Stomach (tissue), 9 donors: ENCODE results near the gene LRRC8A. TPM values are rescaled to one million over a fixed set of nuclear protein-coding genes. Genes with fewer than 3 reads are reported as not detected.

Experiments used
- DNase-seq, 2 donors: peaks; one replicate each; pipeline versions ENCODE4 v3.0.0 to v3.0.0-alpha.2; 2013 to 2019
- H3K27ac ChIP-seq, 5 donors: fragments of 200-600 bp in 4 of 5; sonication (generic) in 4 of 5; one replicate each; pipeline ENCODE4 v1.5.1; 2013 to 2019; ENCODE audit warnings: mild to moderate bottlenecking in 1 of 5, moderate library complexity in 1 of 5
- H3K27me3 ChIP-seq, 3 donors: fragments of 200-600 bp; sonication (generic); one replicate each; pipeline ENCODE4 v1.5.1; 2017 to 2019; ENCODE audit warnings: mixed run types in 1 of 3
- H3K36me3 ChIP-seq, 4 donors: fragments of 200-600 bp; sonication (generic); 1 replicate in 3 of 4; 2 replicates in 1 of 4; pipeline ENCODE4 v1.5.1; 2016 to 2019
- H3K4me1 ChIP-seq, 4 donors: fragments of 200-600 bp; sonication (generic); one replicate each; pipeline ENCODE4 v1.5.1; 2016 to 2019
- H3K4me3 ChIP-seq, 4 donors: fragments of 200-600 bp; sonication (generic) in 3 of 4; one replicate each; pipeline ENCODE4 v1.5.1; 2016 to 2019; ENCODE audit warnings: mild to moderate bottlenecking in 1 of 4
- H3K9me3 ChIP-seq, 4 donors: fragments of 200-600 bp; sonication (generic); one replicate each; pipeline ENCODE4 v1.5.1; 2016 to 2019
- CTCF ChIP-seq, 7 experiments: fragments of 450-650 bp in 4 of 7; fragments of 200-600 bp in 3 of 7; sonication (generic) in 3 of 7; IDR thresholded peaks; one replicate each; pipeline ENCODE4 v1.5.1; 2016 to 2019; ENCODE audit warnings: antibody characterized with exemption in 7 of 7, control low read depth in 2 of 7, mild to moderate bottlenecking in 1 of 7
- EP300 ChIP-seq: sonication (generic); formaldehyde crosslinking; IDR thresholded peaks from one replicate; pipeline ENCODE4 v1.6.1; 2017; ENCODE audit warnings: antibody characterized with exemption
- POLR2A ChIP-seq, 4 donors: fragments of 450-650 bp; IDR thresholded peaks; one replicate each; pipeline ENCODE4 v1.6.1; 2016; ENCODE audit warnings: antibody characterized with exemption in 4 of 4, control low read depth in 2 of 4, mild to moderate bottlenecking in 1 of 4, moderate library complexity in 1 of 4
- POLR2AphosphoS5 ChIP-seq, 3 donors: sonication (generic); formaldehyde crosslinking; IDR thresholded peaks; one replicate each; pipeline ENCODE4 v1.6.1; 2016; ENCODE audit warnings: antibody characterized with exemption in 3 of 3
- WGBS, 5 donors: extraction: QIAGEN DNeasy Blood & Tissue Kit in 3 of 5; methylation state at CpG; one replicate each; pipeline versions ENCODE4 v1.1.5 to v1.1.7; 2013 to 2018; 5-methylcytosine and 5-hydroxymethylcytosine counted together
- intact Hi-C: fragments of 100-400 bp; cut with DNase I; formaldehyde crosslinking; loops from one replicate; pipeline ENCODE4 v1.15.1; 2023; ENCODE audit warnings: low total_unique reads
- polyA plus RNA-seq, 3 donors: library from polyadenylated mRNA; stranded (reverse); fragments of 200-250 nt; gene quantifications; one replicate each; pipeline ENCODE4 v1.2.3, GENCODE V29; 2013
- total RNA-seq, 5 donors: library from RNA; depleted of rRNA; stranded (reverse); fragments of >200 nt; gene quantifications; one replicate each; pipeline versions ENCODE4 v1.1.0 to v1.2.3, GENCODE V29; 2014 to 2016
- donor health status: healthy with polysubstance abuse.
- donor health status: Bipolar disorder and iron deficiency.
- donor health status: healthy.

Gene LRRC8A
- total and polyA plus RNA-seq, 8 donors: 11.2 to 63.7 (median 21.2) TPM

GRCh38 chr9:128923493-128923883 is 41.6 kb downstream of the LRRC8A start:
- no peak for DNase-seq
- WGBS, 5 donors: 82 to 87% (median 83%) methylated on average over 6 of the region's 6 CpGs
- no peak for TF ChIP-seq CTCF (IDR thresholded peaks at IDR 0.05)
- TF ChIP-seq POLR2AphosphoS5 (IDR thresholded peaks at IDR 0.05): no peak
- no peak for TF ChIP-seq EP300
- no peak for TF ChIP-seq POLR2A (IDR thresholded peaks at IDR 0.05)
- Histone ChIP-seq H3K4me3 (no peak overlapping the region), H3K27ac (peak overlapping the region in 1 of 5 donors; percentile 90), H3K36me3 (peaks cover 0 to 11% (median 3%) of the 10 kb centered on the region in 4 donors), H3K4me1 (peaks cover 32 to 66% (median 54%) of the 10 kb centered on the region in 4 donors), H3K27me3 (no peaks in the 10 kb centered on the region), H3K9me3 (no peaks in the 10 kb centered on the region)
- intact Hi-C loops: no loop called here

GRCh38 chr9:128927731-128928411 is 45.9 kb downstream of the LRRC8A start:
- WGBS, 5 donors: 20 to 28% (median 25%) methylated on average over 10 of the region's 10 CpGs
- no peaks in the 10 kb centered on the region for H3K27me3 ChIP-seq
- intact Hi-C loops: loop anchor here (5.0 kb wide), 1 partner anchor 41 kb away; no protein-coding TSS in a partner anchor
- TF ChIP-seq POLR2AphosphoS5 (IDR thresholded peaks at IDR 0.05): peak in 2 of 3 donors; percentile 34 to 55
- TF ChIP-seq POLR2A (IDR thresholded peaks at IDR 0.05): no peak
- TF ChIP-seq EP300: no peak
- TF ChIP-seq CTCF (IDR thresholded peaks at IDR 0.05): peak in 5 of 7 experiments; percentile 83 to 95 (median 86)
- H3K4me1 ChIP-seq: peaks cover 0 to 25% (median 19%) of the 10 kb centered on the region in 4 donors
- no peaks in the 10 kb centered on the region for H3K9me3 ChIP-seq
- H3K27ac ChIP-seq: peak overlapping the region in 2 of 5 donors; percentile 26 to 39
- peaks cover 0 to 14% (median 0%) of the 10 kb centered on the region in 4 donors for H3K36me3 ChIP-seq
- peak; percentile 67 to 80 for DNase-seq
- no peak overlapping the region for H3K4me3 ChIP-seq

GRCh38 chr9:128928624-128929023 is 46.7 kb downstream of the LRRC8A start:
- Histone ChIP-seq H3K4me3 (no peak overlapping the region), H3K36me3 (peaks cover 0 to 16% (median 3%) of the 10 kb centered on the region in 4 donors), H3K4me1 (peaks cover 0 to 18% (median 13%) of the 10 kb centered on the region in 4 donors), H3K9me3 (no peaks in the 10 kb centered on the region), H3K27ac (no peak overlapping the region), H3K27me3 (no peaks in the 10 kb centered on the region)
- DNase-seq: no peak
- intact Hi-C loops: loop anchor here (5.0 kb wide), 1 partner anchor 41 kb away; no protein-coding TSS in a partner anchor
- WGBS, 5 donors: 73 to 91% (median 85%) methylated on average over 2 of the region's 2 CpGs
- no peak for TF ChIP-seq POLR2AphosphoS5 (IDR thresholded peaks at IDR 0.05)
- no peak for TF ChIP-seq EP300
- TF ChIP-seq POLR2A (IDR thresholded peaks at IDR 0.05): no peak
- TF ChIP-seq CTCF (IDR thresholded peaks at IDR 0.05): no peak

GRCh38 chr9:128929560-128929959 is 47.6 kb downstream of the LRRC8A start:
- WGBS, 5 donors: 85 to 95% (median 87%) methylated on average over 4 of the region's 4 CpGs

More at GRCh38 chr9:128929560-128929959, 47.6 kb downstream of the LRRC8A start:
- no peaks in the 10 kb centered on the region for H3K9me3 ChIP-seq
- TF ChIP-seq POLR2A (IDR thresholded peaks at IDR 0.05): no peak
- TF ChIP-seq EP300: no peak
- no peak for TF ChIP-seq CTCF (IDR thresholded peaks at IDR 0.05)
- TF ChIP-seq POLR2AphosphoS5 (IDR thresholded peaks at IDR 0.05): no peak
- H3K4me1 ChIP-seq: peaks cover 0 to 15% (median 11%) of the 10 kb centered on the region in 4 donors
- no peak for DNase-seq
- H3K27ac ChIP-seq: no peak overlapping the region
- peaks cover 0 to 25% (median 11%) of the 10 kb centered on the region in 4 donors for H3K36me3 ChIP-seq
- H3K4me3 ChIP-seq: no peak overlapping the region
- intact Hi-C loops: loop anchor here (5.0 kb wide), 1 partner anchor 42 kb away; no protein-coding TSS in a partner anchor
- no peaks in the 10 kb centered on the region for H3K27me3 ChIP-seq
